Urothelium cell line (cell line): Measurements from ENCODE around the gene SORT1.
A peak's percentile ranks its signal among the peaks of the same experiment; 100 is the strongest.

Experiments used
- DNase-seq: peaks from one replicate; pipeline ENCODE4 v3.0.0; 2011; ENCODE audit warnings: low spot score, mixed read lengths
- FAIRE-seq: peaks from 2 replicates; lab custom pipeline; 2011; peaks lifted over from hg19 to GRCh38; lab: Jason Lieb, UNC

Gene SORT1

GRCh38 chr1:109277434-109278204 is 120.1 kb downstream of the SORT1 start:
- FAIRE-seq (peak; percentile 59), DNase-seq (peak; percentile 85)

GRCh38 chr1:109275706-109276345 is 121.9 kb downstream of the SORT1 start:
- no peak for FAIRE-seq
- DNase-seq, result no peak

GRCh38 chr1:109274533-109275476 is 122.9 kb downstream of the SORT1 start:
- peak; percentile 55 for FAIRE-seq
- peak; percentile 78 for DNase-seq

GRCh38 chr1:109273570-109274288 is 124.0 kb downstream of the SORT1 start:
- FAIRE-seq (no peak), DNase-seq (no peak)

- DNase-seq (no peak), FAIRE-seq (no peak)
Observed at GRCh38 chr1:109272831-109273547, 124.7 kb downstream of the SORT1 start.

- peak; percentile 59 for FAIRE-seq
- DNase-seq, result no peak
Observed at GRCh38 chr1:109272021-109272799, 125.5 kb downstream of the SORT1 start.

- FAIRE-seq (peak; percentile 27), DNase-seq (no peak)
Observed at GRCh38 chr1:109271458-109271857, 126.3 kb downstream of the SORT1 start.

GRCh38 chr1:109270623-109271317 is 126.9 kb downstream of the SORT1 start:
- DNase-seq (no peak), FAIRE-seq (no peak)

- DNase-seq (no peak), FAIRE-seq (peak; percentile 58)
Observed at GRCh38 chr1:109269981-109270622, 127.6 kb downstream of the SORT1 start.

- DNase-seq (no peak), FAIRE-seq (peak; percentile 5)
Observed at GRCh38 chr1:109269212-109269980, 128.3 kb downstream of the SORT1 start.

GRCh38 chr1:109268431-109269211 is 129.1 kb downstream of the SORT1 start:
- FAIRE-seq, result no peak

GRCh38 chr1:109267743-109268300 is 129.9 kb downstream of the SORT1 start:
- FAIRE-seq (peak; percentile 50), DNase-seq (no peak)

More at GRCh38 chr1:109268431-109269211, 129.1 kb downstream of the SORT1 start:
- no peak for DNase-seq

- peak; percentile 79 for DNase-seq
Observed at GRCh38 chr1:109266965-109267364, 130.8 kb downstream of the SORT1 start.

GRCh38 chr1:109265741-109266330 is 131.9 kb downstream of the SORT1 start:
- FAIRE-seq (no peak), DNase-seq (no peak)

More at GRCh38 chr1:109266965-109267364, 130.8 kb downstream of the SORT1 start:
- peak; percentile 74 for FAIRE-seq

- FAIRE-seq (no peak), DNase-seq (no peak)
Observed at GRCh38 chr1:109265016-109265415, 132.7 kb downstream of the SORT1 start.

GRCh38 chr1:109264379-109264755 is 133.4 kb downstream of the SORT1 start:
- DNase-seq (no peak), FAIRE-seq (peak; percentile 90)
